ENCODE measurements around the gene DUSP19. TPM values are rescaled to one million over a fixed set of nuclear protein-coding genes. Genes with fewer than 3 reads are reported as not detected.

The DUSP19 gene
- total and polyA plus RNA-seq, 2 experiments from 2014 or later = 1.2 to 4.7 TPM

DNA sequence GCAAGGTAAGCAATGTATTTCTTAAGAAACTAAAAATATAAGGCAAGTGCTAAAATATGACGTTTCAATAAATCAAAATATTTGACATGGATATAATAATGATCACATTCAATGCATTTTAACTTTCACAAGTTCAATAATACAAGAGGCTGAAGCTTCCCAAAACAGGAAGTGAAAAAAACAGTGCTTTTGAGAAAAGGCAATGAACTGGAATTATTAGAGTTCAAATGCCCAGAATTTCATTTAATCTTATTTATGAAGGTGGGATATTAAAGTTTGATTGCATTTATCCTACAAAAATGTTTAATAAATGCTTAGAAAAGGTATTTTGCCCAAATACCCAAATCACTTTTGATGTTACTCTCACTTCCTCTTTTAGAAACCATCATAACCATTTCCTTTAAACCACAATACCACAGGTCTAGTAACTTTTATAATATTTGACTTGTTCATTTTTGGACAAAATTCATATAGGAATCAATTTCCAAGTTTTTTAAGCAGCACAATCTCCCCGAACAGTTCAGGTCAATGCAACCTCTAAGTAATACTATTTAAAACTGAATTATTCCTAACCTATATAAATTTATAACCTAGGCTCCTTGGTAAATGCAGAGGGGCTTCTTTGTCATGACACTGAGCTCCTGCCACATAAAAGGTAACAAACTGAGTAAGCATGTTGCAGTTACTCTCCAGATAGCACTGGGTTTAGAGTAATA is 42.4 kb upstream of the DUSP19 start:
- no peaks in the 10 kb centered on the region for H3K36me3 ChIP-seq (replicated peaks; ENCODE audit: insufficient read depth, low read depth)
- H3K4me1 ChIP-seq (ENCODE audit: insufficient read depth) = peaks cover 36% of the 10 kb centered on the region
- H3K79me2 ChIP-seq = peaks cover 68% of the 10 kb centered on the region
- H3K4me2 ChIP-seq = peak overlapping the region; percentile 72
- H3K27ac ChIP-seq = peak overlapping the region; percentile 97
- H2AFZ ChIP-seq = no peak overlapping the region
- peak overlapping the region; percentile 55 for H3K4me3 ChIP-seq
- 11% methylated on average over 2 of the region's 2 CpGs for WGBS (ENCODE audit: low lambda C conversion rate, missing lambda C conversion rate)
- no peaks in the 10 kb centered on the region for H3K9me2 ChIP-seq (replicated peaks; ENCODE audit: insufficient read depth)
- H3K9me3 ChIP-seq (ENCODE audit: low read depth) = no peaks in the 10 kb centered on the region
- DNase-seq (ENCODE audit: low spot score) = no peak
- TF ChIP-seq CTCF (IDR thresholded peaks at IDR 0.05; ENCODE audit: poor library complexity) = no peak
- TF ChIP-seq EZH2 (IDR thresholded peaks at IDR 0.05; ENCODE audit: borderline replicate concordance) = no peak
- TF ChIP-seq EZH2phosphoT487 (IDR thresholded peaks at IDR 0.05; ENCODE audit: low read depth, severe bottlenecking, unreplicated experiment) = no peak
- H3K27me3 ChIP-seq = no peaks in the 10 kb centered on the region
- peaks cover 60% of the 10 kb centered on the region for H4K20me1 ChIP-seq (ENCODE audit: insufficient read depth, poor library complexity, severe bottlenecking)

GRCh38 chr2:183037074-183037552 is 41.4 kb upstream of the DUSP19 start:
- WGBS (ENCODE audit: low lambda C conversion rate, missing lambda C conversion rate) = 0% methylated on average over 4 of the region's 4 CpGs
- peaks cover 50% of the 10 kb centered on the region for H4K20me1 ChIP-seq (ENCODE audit: insufficient read depth, poor library complexity, severe bottlenecking)

GRCh38 chr2:183037553-183038340 is 40.8 kb upstream of the DUSP19 start:
- peaks cover 20% of the 10 kb centered on the region for H3K4me1 ChIP-seq (ENCODE audit: insufficient read depth)
- no peaks in the 10 kb centered on the region for H3K27me3 ChIP-seq
- H3K9me3 ChIP-seq (ENCODE audit: low read depth) = no peaks in the 10 kb centered on the region
- WGBS (ENCODE audit: low lambda C conversion rate, missing lambda C conversion rate) = 1% methylated on average over 16 of the region's 91 CpGs
- TF ChIP-seq CTCF (IDR thresholded peaks at IDR 0.05; ENCODE audit: poor library complexity) = peak; percentile 9
- no peak for TF ChIP-seq EZH2 (IDR thresholded peaks at IDR 0.05; ENCODE audit: borderline replicate concordance)
- no peak for TF ChIP-seq EZH2phosphoT487 (IDR thresholded peaks at IDR 0.05; ENCODE audit: low read depth, severe bottlenecking, unreplicated experiment)
- H3K4me3 ChIP-seq = peak overlapping the region; percentile 55
- H3K4me2 ChIP-seq = peak overlapping the region; percentile 72
- H3K27ac ChIP-seq = peak overlapping the region; percentile 97
- DNase-seq (ENCODE audit: low spot score) = peak; percentile 75
- H4K20me1 ChIP-seq (ENCODE audit: insufficient read depth, poor library complexity, severe bottlenecking) = peaks cover 43% of the 10 kb centered on the region
- peaks cover 51% of the 10 kb centered on the region for H3K79me2 ChIP-seq
- no peaks in the 10 kb centered on the region for H3K9me2 ChIP-seq (replicated peaks; ENCODE audit: insufficient read depth)
- peak overlapping the region; percentile 52 for H2AFZ ChIP-seq
- H3K36me3 ChIP-seq (replicated peaks; ENCODE audit: insufficient read depth, low read depth) = no peaks in the 10 kb centered on the region

More at GRCh38 chr2:183037074-183037552, 41.4 kb upstream of the DUSP19 start:
- Histone ChIP-seq H3K27me3 (no peaks in the 10 kb centered on the region), H3K9me3 (ENCODE audit: low read depth) (no peaks in the 10 kb centered on the region), H3K79me2 (peaks cover 58% of the 10 kb centered on the region), H3K36me3 (replicated peaks; ENCODE audit: insufficient read depth, low read depth) (no peaks in the 10 kb centered on the region), H3K4me1 (ENCODE audit: insufficient read depth) (peaks cover 26% of the 10 kb centered on the region), H3K27ac (peak overlapping the region; percentile 97), H3K9me2 (replicated peaks; ENCODE audit: insufficient read depth) (no peaks in the 10 kb centered on the region), H3K4me3 (peak overlapping the region; percentile 55), H3K4me2 (peak overlapping the region; percentile 72), H2AFZ (peak overlapping the region; percentile 52)
- no peak for TF ChIP-seq EZH2 (IDR thresholded peaks at IDR 0.05; ENCODE audit: borderline replicate concordance)
- TF ChIP-seq EZH2phosphoT487 (IDR thresholded peaks at IDR 0.05; ENCODE audit: low read depth, severe bottlenecking, unreplicated experiment) = no peak
- no peak for TF ChIP-seq CTCF (IDR thresholded peaks at IDR 0.05; ENCODE audit: poor library complexity)
- DNase-seq (ENCODE audit: low spot score) = peak; percentile 32

Measured in hepatocyte (in vitro differentiated cells).